Measurements from ENCODE around the gene LGALS12. TPM values are rescaled to one million over a fixed set of nuclear protein-coding genes. Genes with fewer than 3 reads are reported as not detected.

The LGALS12 gene
- total RNA-seq = 0.25 TPM
- long read RNA-seq = 0 reads

- H3K9me3 ChIP-seq (replicated peaks) = peaks cover under 1% of the 10 kb centered on the region
- no peaks in the 10 kb centered on the region for H3K27me3 ChIP-seq (ENCODE audit: low read depth)
- H3K27ac ChIP-seq (replicated peaks) = no peak within 1 kb of the TSS
- no peaks in the 10 kb centered on the region for H3K36me3 ChIP-seq
- H3K4me3 ChIP-seq = no peak within 1 kb of the TSS
- peaks cover 34% of the 10 kb centered on the region for H3K4me1 ChIP-seq
- intact Hi-C loops (cut with micrococcal nuclease) = no loop called here
- no peak for DNase-seq
- TF ChIP-seq CTCF (IDR thresholded peaks at IDR 0.05; ENCODE audit: borderline replicate concordance) = no peak
Measured at GRCh38 chr11:63505857-63506528, at the start of gene LGALS12. LGALS12 (plus strand) TSS chr11:63506084; CDS start chr11:63506459, 375 bp downstream.

- Histone ChIP-seq H3K27me3 (ENCODE audit: low read depth) (peaks cover 57% of the 10 kb centered on the region), H3K36me3 (no peaks in the 10 kb centered on the region), H3K27ac (replicated peaks) (no peak overlapping the region), H3K4me1 (no peaks in the 10 kb centered on the region), H3K9me3 (replicated peaks) (no peaks in the 10 kb centered on the region), H3K4me3 (no peak overlapping the region)
- intact Hi-C loops (cut with micrococcal nuclease) = no loop called here
- TF ChIP-seq CTCF (IDR thresholded peaks at IDR 0.05; ENCODE audit: borderline replicate concordance) = no peak
- DNase-seq = no peak
Measured at GRCh38 chr11:63459586-63459985, 46.3 kb upstream of the LGALS12 start.

- H3K36me3 ChIP-seq = no peaks in the 10 kb centered on the region
Measured at GRCh38 chr11:63462137-63462536, 43.7 kb upstream of the LGALS12 start.

GRCh38 chr11:63470311-63470710 lies 35.6 kb upstream of the LGALS12 start:
- no peak for TF ChIP-seq CTCF (IDR thresholded peaks at IDR 0.05; ENCODE audit: borderline replicate concordance)
- Histone ChIP-seq H3K4me3 (no peak overlapping the region), H3K27me3 (ENCODE audit: low read depth) (peaks cover 5% of the 10 kb centered on the region), H3K27ac (replicated peaks) (no peak overlapping the region), H3K9me3 (replicated peaks) (peaks cover 24% of the 10 kb centered on the region), H3K4me1 (no peaks in the 10 kb centered on the region), H3K36me3 (no peaks in the 10 kb centered on the region)
- intact Hi-C loops (cut with micrococcal nuclease) = loop anchor here (10.0 kb wide), 1 partner anchor 264 kb away; no protein-coding TSS in a partner anchor
- no peak for DNase-seq

More at GRCh38 chr11:63462137-63462536, 43.7 kb upstream of the LGALS12 start:
- intact Hi-C loops (cut with micrococcal nuclease) = no loop called here
- H3K27ac ChIP-seq (replicated peaks) = no peak overlapping the region
- no peak for TF ChIP-seq CTCF (IDR thresholded peaks at IDR 0.05; ENCODE audit: borderline replicate concordance)
- H3K4me3 ChIP-seq = no peak overlapping the region
- no peaks in the 10 kb centered on the region for H3K9me3 ChIP-seq (replicated peaks)
- DNase-seq = no peak
- no peaks in the 10 kb centered on the region for H3K4me1 ChIP-seq
- H3K27me3 ChIP-seq (ENCODE audit: low read depth) = peaks cover 49% of the 10 kb centered on the region

- intact Hi-C loops (cut with micrococcal nuclease) = loop anchor here (10.0 kb wide), 1 partner anchor 262 kb away; no protein-coding TSS in a partner anchor
- no peaks in the 10 kb centered on the region for H3K36me3 ChIP-seq
- no peak for TF ChIP-seq CTCF (IDR thresholded peaks at IDR 0.05; ENCODE audit: borderline replicate concordance)
- H3K27ac ChIP-seq (replicated peaks) = no peak overlapping the region
- peaks cover 43% of the 10 kb centered on the region for H3K9me3 ChIP-seq (replicated peaks)
- no peak overlapping the region for H3K4me3 ChIP-seq
- no peaks in the 10 kb centered on the region for H3K27me3 ChIP-seq (ENCODE audit: low read depth)
- DNase-seq = no peak
- H3K4me1 ChIP-seq = no peaks in the 10 kb centered on the region
Measured at GRCh38 chr11:63472372-63472771, 33.5 kb upstream of the LGALS12 start.

Data from left ventricle myocardium inferior (tissue), 1 donor.